ENCODE results near the gene LAMA2.

DNA sequence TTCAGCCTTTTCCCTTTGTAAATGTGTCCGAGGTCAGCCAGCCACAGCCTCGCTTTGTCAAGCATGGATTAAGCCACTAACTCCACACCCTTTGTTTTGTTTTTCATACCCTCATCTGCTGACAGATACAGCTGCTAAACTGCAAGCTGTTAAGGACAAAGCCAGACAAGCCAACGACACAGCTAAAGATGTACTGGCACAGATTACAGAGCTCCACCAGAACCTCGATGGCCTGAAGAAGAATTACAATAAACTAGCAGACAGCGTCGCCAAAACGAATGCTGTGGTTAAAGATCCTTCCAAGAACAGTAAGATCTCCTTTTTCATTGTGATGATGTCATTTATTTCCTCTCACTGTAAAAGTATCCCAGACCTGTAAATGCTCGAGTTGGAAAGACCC, 557.8 kb downstream of the LAMA2 start:
- TF ChIP-seq, protein P1, sequence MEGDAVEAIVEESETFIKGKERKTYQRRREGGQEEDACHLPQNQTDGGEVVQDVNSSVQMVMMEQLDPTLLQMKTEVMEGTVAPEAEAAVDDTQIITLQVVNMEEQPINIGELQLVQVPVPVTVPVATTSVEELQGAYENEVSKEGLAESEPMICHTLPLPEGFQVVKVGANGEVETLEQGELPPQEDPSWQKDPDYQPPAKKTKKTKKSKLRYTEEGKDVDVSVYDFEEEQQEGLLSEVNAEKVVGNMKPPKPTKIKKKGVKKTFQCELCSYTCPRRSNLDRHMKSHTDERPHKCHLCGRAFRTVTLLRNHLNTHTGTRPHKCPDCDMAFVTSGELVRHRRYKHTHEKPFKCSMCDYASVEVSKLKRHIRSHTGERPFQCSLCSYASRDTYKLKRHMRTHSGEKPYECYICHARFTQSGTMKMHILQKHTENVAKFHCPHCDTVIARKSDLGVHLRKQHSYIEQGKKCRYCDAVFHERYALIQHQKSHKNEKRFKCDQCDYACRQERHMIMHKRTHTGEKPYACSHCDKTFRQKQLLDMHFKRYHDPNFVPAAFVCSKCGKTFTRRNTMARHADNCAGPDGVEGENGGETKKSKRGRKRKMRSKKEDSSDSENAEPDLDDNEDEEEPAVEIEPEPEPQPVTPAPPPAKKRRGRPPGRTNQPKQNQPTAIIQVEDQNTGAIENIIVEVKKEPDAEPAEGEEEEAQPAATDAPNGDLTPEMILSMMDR (IDR thresholded peaks at IDR 0.05): no peak
- TF ChIP-seq POLR2A (IDR thresholded peaks at IDR 0.05): no peak
